ENCODE results near the gene ARL2BP.

ARL2BP gene

GRCh38 chr16:57284952-57285363, 39.9 kb downstream of the ARL2BP start:
- DNase-seq = no peak

DNA sequence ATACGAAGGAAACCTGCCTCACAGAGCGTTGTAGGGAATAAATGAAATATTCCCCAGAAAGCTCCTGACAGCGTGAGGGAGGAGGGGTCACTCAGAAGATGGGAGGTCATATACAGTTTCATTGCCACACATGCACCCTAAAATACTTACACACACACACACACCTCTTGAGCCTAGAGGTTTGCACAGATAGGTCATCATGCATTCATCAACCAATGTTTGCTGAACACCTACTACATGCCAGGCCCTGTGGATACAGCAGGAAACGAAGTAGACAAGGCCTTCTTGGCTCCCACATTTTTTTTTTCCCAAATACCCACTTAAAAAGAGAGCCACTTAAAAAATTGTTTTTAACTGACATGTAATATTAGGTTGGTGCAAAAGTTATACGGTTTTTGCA, 40.3 kb downstream of the ARL2BP start:
- no peak for DNase-seq

- no peak for DNase-seq
Measured at GRCh38 chr16:57289391-57290257, 44.6 kb downstream of the ARL2BP start.

DNA sequence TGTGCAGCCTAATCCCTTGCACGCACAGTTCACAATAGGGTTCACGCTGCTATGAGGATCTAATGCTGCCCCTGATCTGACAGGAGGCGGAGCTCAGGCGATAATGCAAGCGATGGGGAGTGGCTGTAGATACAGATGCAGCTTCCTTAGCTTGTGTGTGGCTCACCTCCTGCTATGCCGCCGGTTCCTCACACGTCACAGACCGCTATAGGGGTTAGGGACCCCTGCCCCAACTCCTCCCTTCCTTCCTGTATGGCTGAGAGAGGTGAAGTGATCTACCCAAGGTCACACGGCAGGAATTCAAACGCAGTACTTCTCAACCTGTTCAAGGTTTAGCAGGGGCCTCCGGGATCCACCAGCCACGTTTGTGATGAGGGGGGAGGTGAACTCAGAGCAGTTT, 52.8 kb downstream of the ARL2BP start:
- DNase-seq = no peak

DNA sequence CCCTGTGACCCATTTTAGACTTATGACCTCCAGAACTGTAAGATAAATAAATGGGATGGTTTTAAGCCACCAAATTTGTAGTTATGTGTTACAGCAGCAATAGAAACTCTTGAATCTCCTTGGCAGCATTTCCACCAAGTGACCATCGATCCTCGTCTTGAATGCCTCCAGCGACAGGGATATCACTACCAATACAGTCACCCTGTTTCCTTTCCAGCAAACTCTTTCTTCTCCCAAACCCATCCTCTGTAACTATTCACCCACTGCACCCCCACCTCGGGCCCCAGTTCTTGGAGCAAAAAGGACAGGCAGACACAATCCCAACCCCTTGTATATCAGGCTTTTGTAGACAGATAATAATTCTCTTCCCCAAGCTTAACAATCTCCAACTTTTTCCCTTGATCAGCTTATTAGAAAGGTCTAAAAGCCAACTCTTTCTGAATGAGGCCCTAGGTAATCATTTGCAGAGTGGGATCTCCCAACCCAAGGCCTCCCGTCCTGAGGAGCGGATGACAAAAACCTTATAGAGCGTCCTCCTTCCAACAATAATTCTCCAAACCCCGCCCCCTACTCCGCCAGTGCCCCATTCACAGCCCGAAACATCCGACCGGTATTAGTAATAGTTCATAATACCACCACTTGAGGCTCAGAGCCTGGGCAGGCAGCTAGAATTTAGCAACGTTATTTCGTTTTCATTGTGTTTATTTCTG, 54.1 kb downstream of the ARL2BP start:
- peak; percentile 71 for DNase-seq

GRCh38 chr16:57299719-57300386, 54.8 kb downstream of the ARL2BP start:
- peak; percentile 89 for DNase-seq

GRCh38 chr16:57300387-57301125, 55.5 kb downstream of the ARL2BP start:
- peak; percentile 99 for DNase-seq

- DNase-seq = no peak
Measured at GRCh38 chr16:57301126-57301817, 56.2 kb downstream of the ARL2BP start.

Measured in inflammatory macrophage treated with lipopolysaccharide for 4 hours (primary cell).